ENCODE results near the gene TMEM30B.

Gene TMEM30B

GRCh38 chr14:61233436-61233956 is 47.6 kb downstream of the TMEM30B start:
- no peak for DNase-seq (ENCODE audit: low spot score)

- DNase-seq (ENCODE audit: low spot score) = no peak
These were observed 49.3 kb downstream of the TMEM30B start for GRCh38 chr14:61231810-61232209.

GRCh38 chr14:61229981-61230380 is 51.2 kb downstream of the TMEM30B start:
- no peak for DNase-seq (ENCODE audit: low spot score)

- DNase-seq (ENCODE audit: low spot score) = no peak
These were observed 51.7 kb downstream of the TMEM30B start for GRCh38 chr14:61229475-61229888.

GRCh38 chr14:61227884-61228591 is 53.1 kb downstream of the TMEM30B start:
- DNase-seq (ENCODE audit: low spot score) = no peak
